Measurements from ENCODE around the gene TMEM161A.

Gene TMEM161A

DNA sequence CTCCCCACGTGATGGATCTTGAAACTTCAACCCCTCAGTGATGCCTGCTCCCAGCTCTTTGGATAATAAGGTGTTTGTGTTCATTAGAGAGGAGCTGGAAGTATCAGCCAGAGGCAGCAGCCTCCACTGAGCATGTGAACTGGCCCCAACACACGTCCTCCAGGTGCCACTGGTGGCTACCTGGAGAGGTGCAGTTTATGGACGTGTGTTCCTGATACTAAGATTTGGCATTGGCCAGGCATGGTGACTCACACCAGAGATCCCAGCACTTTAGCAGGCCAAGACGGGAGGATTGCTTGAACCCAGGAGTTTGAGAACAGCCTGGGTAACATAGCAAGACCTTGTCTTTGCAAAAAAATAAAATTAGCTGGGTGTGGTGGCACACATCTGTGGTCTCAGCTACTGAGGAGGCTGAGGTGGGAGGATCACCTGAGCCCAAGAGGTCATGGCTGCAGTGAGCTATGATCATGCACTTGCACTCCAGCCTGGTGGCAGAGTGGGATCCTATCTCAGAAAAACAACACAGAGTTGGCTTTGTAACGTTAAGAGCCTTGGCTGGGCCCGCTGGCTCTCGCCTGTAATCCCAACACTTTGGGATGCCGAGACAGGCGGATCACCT, 40.1 kb downstream of the TMEM161A start:
- no peak overlapping the region for H3K4me3 ChIP-seq (ENCODE audit: low read depth, low read length)
- DNase-seq (ENCODE audit: low read depth), result no peak
- TF ChIP-seq MYC (IDR thresholded peaks at IDR 0.05; ENCODE audit: low read depth, low read length) (no peak), POLR2A (IDR thresholded peaks at IDR 0.05; ENCODE audit: extremely low read depth, insufficient read length) (no peak)
- TF ChIP-seq, protein P1, sequence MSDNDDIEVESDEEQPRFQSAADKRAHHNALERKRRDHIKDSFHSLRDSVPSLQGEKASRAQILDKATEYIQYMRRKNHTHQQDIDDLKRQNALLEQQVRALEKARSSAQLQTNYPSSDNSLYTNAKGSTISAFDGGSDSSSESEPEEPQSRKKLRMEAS (IDR thresholded peaks at IDR 0.05; ENCODE audit: low read depth, low read length), result no peak
- TF ChIP-seq, protein P2, sequence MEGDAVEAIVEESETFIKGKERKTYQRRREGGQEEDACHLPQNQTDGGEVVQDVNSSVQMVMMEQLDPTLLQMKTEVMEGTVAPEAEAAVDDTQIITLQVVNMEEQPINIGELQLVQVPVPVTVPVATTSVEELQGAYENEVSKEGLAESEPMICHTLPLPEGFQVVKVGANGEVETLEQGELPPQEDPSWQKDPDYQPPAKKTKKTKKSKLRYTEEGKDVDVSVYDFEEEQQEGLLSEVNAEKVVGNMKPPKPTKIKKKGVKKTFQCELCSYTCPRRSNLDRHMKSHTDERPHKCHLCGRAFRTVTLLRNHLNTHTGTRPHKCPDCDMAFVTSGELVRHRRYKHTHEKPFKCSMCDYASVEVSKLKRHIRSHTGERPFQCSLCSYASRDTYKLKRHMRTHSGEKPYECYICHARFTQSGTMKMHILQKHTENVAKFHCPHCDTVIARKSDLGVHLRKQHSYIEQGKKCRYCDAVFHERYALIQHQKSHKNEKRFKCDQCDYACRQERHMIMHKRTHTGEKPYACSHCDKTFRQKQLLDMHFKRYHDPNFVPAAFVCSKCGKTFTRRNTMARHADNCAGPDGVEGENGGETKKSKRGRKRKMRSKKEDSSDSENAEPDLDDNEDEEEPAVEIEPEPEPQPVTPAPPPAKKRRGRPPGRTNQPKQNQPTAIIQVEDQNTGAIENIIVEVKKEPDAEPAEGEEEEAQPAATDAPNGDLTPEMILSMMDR (IDR thresholded peaks at IDR 0.05; ENCODE audit: low read depth, low read length), result no peak

DNA sequence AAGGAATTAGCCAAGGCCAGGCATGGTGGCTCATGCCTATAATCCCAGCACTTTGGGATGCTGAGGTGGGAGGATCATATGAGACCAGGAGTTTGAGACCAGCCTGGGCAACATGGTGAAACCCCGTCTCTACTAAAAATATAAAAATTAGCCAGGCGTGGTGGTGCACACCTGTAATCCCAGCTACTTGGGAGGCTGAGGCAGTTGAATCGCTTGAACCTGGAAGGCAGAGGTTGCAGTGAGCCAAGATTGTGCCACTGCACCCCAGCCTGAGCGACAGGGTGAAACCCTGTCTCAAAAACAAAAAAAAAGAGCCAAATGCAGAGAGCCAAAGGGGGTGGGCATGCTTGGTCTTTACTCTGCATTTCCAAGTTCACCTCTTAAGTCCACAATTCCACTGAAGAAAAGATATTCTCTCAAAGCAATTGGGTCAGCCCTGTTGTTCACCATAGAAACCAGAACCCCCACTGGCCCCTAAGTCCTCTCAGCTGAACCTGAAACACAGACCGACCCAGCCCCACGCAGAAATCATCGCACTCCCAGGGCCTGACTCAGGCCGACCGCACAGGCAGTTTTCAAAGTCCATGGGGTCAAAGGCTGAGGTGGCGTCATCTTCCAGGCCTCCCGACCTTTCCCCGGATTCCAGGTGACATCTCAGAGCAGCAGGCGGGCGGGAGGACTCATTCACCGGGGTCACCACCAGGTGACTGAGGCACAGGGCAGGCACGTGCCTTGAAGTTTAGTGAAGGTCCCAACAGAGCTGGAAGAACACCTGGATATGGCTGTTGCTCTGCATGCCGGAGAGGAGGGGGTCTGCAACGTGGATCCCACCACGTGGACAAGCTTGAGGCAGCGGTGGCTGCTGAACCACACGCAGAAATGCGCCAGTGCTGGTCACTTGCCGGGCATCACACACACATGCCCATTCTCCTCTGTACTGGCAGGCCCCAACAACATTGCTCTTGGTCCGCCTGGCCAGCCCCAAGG, 41.3 kb downstream of the TMEM161A start:
- TF ChIP-seq, protein P1 (IDR thresholded peaks at IDR 0.05; ENCODE audit: low read depth, low read length), result no peak
- TF ChIP-seq MYC (IDR thresholded peaks at IDR 0.05; ENCODE audit: low read depth, low read length) (no peak), POLR2A (IDR thresholded peaks at IDR 0.05; ENCODE audit: extremely low read depth, insufficient read length) (no peak)
- TF ChIP-seq, protein P2 (IDR thresholded peaks at IDR 0.05; ENCODE audit: low read depth, low read length), result no peak
- DNase-seq (ENCODE audit: low read depth), result no peak
- no peak overlapping the region for H3K4me3 ChIP-seq (ENCODE audit: low read depth, low read length)

DNA sequence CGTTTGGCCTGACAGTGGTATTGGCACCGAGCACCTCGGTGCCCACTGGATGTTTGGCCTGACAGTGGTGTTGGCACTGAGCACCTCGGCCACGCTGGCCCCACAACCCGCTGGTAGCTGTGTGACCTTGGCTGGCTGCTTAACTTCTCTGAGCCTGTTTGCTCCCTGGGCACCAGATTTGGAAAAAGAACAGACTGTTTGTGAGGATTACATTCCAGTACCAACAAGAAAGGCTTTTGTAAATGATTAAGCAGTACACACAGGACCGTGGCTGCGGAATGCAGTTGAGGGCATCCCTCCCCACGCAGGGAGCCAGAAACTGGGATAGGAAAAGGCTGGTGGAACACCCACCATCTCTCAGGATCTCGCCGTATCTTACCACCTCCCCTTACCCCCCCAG, 42.6 kb downstream of the TMEM161A start:
- DNase-seq (ENCODE audit: low read depth), result no peak
- H3K4me3 ChIP-seq (ENCODE audit: low read depth, low read length), result no peak overlapping the region
- TF ChIP-seq, protein P2 (IDR thresholded peaks at IDR 0.05; ENCODE audit: low read depth, low read length), result no peak
- TF ChIP-seq POLR2A (IDR thresholded peaks at IDR 0.05; ENCODE audit: extremely low read depth, insufficient read length) (no peak), MYC (IDR thresholded peaks at IDR 0.05; ENCODE audit: low read depth, low read length) (no peak)
- TF ChIP-seq, protein P1 (IDR thresholded peaks at IDR 0.05; ENCODE audit: low read depth, low read length), result no peak

DNA sequence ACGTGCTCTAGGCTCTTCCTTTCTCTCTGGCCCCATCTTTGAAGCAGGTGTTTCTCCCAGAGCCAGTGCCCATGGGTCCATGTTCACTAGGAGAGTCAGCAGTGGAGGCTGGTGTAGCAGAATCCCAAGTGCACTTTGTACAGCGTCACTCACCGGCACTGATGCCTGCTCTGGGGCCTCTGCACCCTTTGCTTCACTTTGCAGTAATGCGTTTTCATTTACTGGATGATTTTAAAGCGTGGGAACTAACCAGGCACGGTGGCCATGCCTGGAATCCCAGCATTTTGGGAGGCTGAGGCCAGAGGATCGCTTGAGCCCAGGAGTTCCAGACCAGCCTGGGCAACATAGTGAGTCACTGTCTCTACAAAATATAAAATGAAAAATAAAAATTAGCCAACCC, 43.8 kb downstream of the TMEM161A start:
- no peak overlapping the region for H3K4me3 ChIP-seq (ENCODE audit: low read depth, low read length)
- DNase-seq (ENCODE audit: low read depth), result no peak
- TF ChIP-seq, protein P2 (IDR thresholded peaks at IDR 0.05; ENCODE audit: low read depth, low read length), result no peak
- no peak for TF ChIP-seq POLR2A (IDR thresholded peaks at IDR 0.05; ENCODE audit: extremely low read depth, insufficient read length)
- no peak for TF ChIP-seq MYC (IDR thresholded peaks at IDR 0.05; ENCODE audit: low read depth, low read length)
- TF ChIP-seq, protein P1 (IDR thresholded peaks at IDR 0.05; ENCODE audit: low read depth, low read length), result no peak

DNA sequence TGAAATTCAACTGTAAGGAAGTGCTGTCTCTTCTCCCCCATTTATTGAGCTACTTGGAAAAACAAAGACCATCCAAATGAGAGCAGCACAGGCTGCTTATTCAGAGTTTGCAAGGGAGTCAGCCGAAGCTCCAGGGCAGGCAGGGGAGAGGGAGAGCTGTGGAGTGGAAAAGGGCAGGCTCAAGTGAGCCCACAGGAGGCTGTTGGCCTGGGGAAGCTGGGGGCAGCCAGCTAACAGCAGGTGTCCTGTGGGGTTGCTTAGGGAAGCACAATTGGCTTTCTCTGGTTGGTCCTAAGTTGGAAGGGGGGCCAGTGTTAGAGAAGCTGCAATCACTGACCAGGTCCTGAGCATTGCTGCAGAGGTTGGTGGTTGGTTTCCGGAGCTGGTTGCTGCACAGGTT, 50.6 kb downstream of the TMEM161A start:
- no peak for DNase-seq (ENCODE audit: low read depth)
- no peak overlapping the region for H3K4me3 ChIP-seq (ENCODE audit: low read depth, low read length)
- TF ChIP-seq, protein P2 (IDR thresholded peaks at IDR 0.05; ENCODE audit: low read depth, low read length), result no peak
- TF ChIP-seq MYC (IDR thresholded peaks at IDR 0.05; ENCODE audit: low read depth, low read length), result no peak
- TF ChIP-seq POLR2A (IDR thresholded peaks at IDR 0.05; ENCODE audit: extremely low read depth, insufficient read length), result no peak
- TF ChIP-seq, protein P1 (IDR thresholded peaks at IDR 0.05; ENCODE audit: low read depth, low read length), result no peak
